Testis (tissue), 3 donors: ENCODE data around the gene TIAM1. TPM values are rescaled to one million over a fixed set of nuclear protein-coding genes. Genes with fewer than 3 reads are reported as not detected.

Experiments
- DNase-seq: peaks from one replicate; pipeline ENCODE4 v3.0.0-alpha.2; 2019
- H3K27ac ChIP-seq, 2 donors: fragments of 200-600 bp; sonication (generic); one replicate each; pipeline ENCODE4 v1.5.1; 2019
- H3K27me3 ChIP-seq: fragments of 200-600 bp; sonication (generic); one replicate; pipeline ENCODE4 v1.5.1; 2019
- H3K36me3 ChIP-seq: fragments of 200-600 bp; sonication (generic); one replicate; pipeline ENCODE4 v1.5.1; 2017; ENCODE audit warnings: low read depth; ENCODE audit errors: missing control alignments
- H3K4me1 ChIP-seq: fragments of 200-600 bp; sonication (generic); one replicate; pipeline ENCODE4 v1.5.1; 2019
- H3K4me3 ChIP-seq, 2 donors: fragments of 200-600 bp; sonication (generic); one replicate each; pipeline ENCODE4 v1.5.1; 2017 to 2019
- H3K9me3 ChIP-seq: fragments of 200-600 bp; sonication (generic); one replicate; pipeline ENCODE4 v1.5.1; 2017
- CTCF ChIP-seq, 3 experiments: fragments of 450-650 bp in 2 of 3; fragments of 200-600 bp in 1 of 3; sonication (generic) in 1 of 3; IDR thresholded peaks; one replicate each; pipeline ENCODE4 v1.5.1; 2016 to 2019; ENCODE audit warnings: antibody characterized with exemption in 3 of 3, mild to moderate bottlenecking in 2 of 3, moderate library complexity in 1 of 3
- POLR2A ChIP-seq: fragments of 450-650 bp; IDR thresholded peaks from one replicate; pipeline ENCODE4 v1.6.1; 2017; ENCODE audit warnings: antibody characterized with exemption, mild to moderate bottlenecking, moderate library complexity
- WGBS, 2 donors: methylation state at CpG; one replicate each; pipeline ENCODE4 v1.1.5; 2018; 5-methylcytosine and 5-hydroxymethylcytosine counted together
- intact Hi-C: fragments of 100-400 bp; cut with DNase I; formaldehyde crosslinking; loops from one replicate; pipeline ENCODE4 v1.15.1; 2023; ENCODE audit warnings: low total_unique reads
- polyA plus RNA-seq: library from polyadenylated mRNA; stranded (reverse); fragments of 350-450 nt; fragmentation: Illumina TruSeq; extraction: RNeasy Lipid Tissue Mini Kit (QIAGEN cat#74804); gene quantifications from one replicate; pipeline ENCODE4 v1.2.3, GENCODE V29; 2014; ENCODE audit warnings: low read depth, low replicate concordance; ENCODE audit not compliant: insufficient read depth
- total RNA-seq, 2 donors: library from RNA; depleted of rRNA; stranded (reverse); fragments of >200 nt; gene quantifications; one replicate each; pipeline ENCODE4 v1.2.3, GENCODE V29; 2016

Gene TIAM1
- total and polyA plus RNA-seq, 3 donors from 2014 or later = 21.3 to 51.6 (median 34.6) TPM

GRCh38 chr21:31137960-31138359, 206.1 kb downstream of the TIAM1 start:
- no peak overlapping the region for H3K4me3 ChIP-seq
- H3K27me3 ChIP-seq = no peaks in the 10 kb centered on the region
- H3K9me3 ChIP-seq = no peaks in the 10 kb centered on the region
- whole genome bisulfite sequencing, 2 donors = 68 to 100% methylated on average over 1 of the region's 1 CpG
- DNase-seq = no peak
- peak overlapping the region; percentile 41 to 55 for H3K27ac ChIP-seq
- H3K4me1 ChIP-seq = peaks cover 12% of the 10 kb centered on the region
- no peaks in the 10 kb centered on the region for H3K36me3 ChIP-seq
- TF ChIP-seq POLR2A (no peak), CTCF (IDR thresholded peaks at IDR 0.05) (no peak)
- intact Hi-C loops = no loop called here

GRCh38 chr21:31136891-31137290, 207.2 kb downstream of the TIAM1 start:
- no peak for DNase-seq
- 77 to 79% methylated on average over 12 of the region's 12 CpGs for WGBS, 2 donors
- TF ChIP-seq CTCF (IDR thresholded peaks at IDR 0.05) (no peak), POLR2A (no peak)
- intact Hi-C loops = no loop called here
- H3K36me3 ChIP-seq = no peaks in the 10 kb centered on the region
- no peak overlapping the region for H3K4me3 ChIP-seq
- no peaks in the 10 kb centered on the region for H3K27me3 ChIP-seq
- peak overlapping the region in 1 of 2 donors; percentile 41 for H3K27ac ChIP-seq
- peaks cover 12% of the 10 kb centered on the region for H3K4me1 ChIP-seq
- no peaks in the 10 kb centered on the region for H3K9me3 ChIP-seq

- H3K9me3 ChIP-seq = no peaks in the 10 kb centered on the region
- H3K4me1 ChIP-seq = peaks cover 8% of the 10 kb centered on the region
- H3K27me3 ChIP-seq = no peaks in the 10 kb centered on the region
- TF ChIP-seq CTCF (IDR thresholded peaks at IDR 0.05) (no peak), POLR2A (no peak)
- intact Hi-C loops = no loop called here
- no peak for DNase-seq
- 79 to 88% methylated on average over 12 of the region's 12 CpGs for WGBS, 2 donors
- no peaks in the 10 kb centered on the region for H3K36me3 ChIP-seq
- no peak overlapping the region for H3K27ac ChIP-seq
- no peak overlapping the region for H3K4me3 ChIP-seq
Measured at GRCh38 chr21:31135531-31136184, 208.4 kb downstream of the TIAM1 start.

- Histone ChIP-seq H3K27me3 (no peaks in the 10 kb centered on the region), H3K9me3 (no peaks in the 10 kb centered on the region), H3K36me3 (no peaks in the 10 kb centered on the region), H3K4me1 (peaks cover 8% of the 10 kb centered on the region), H3K4me3 (no peak overlapping the region), H3K27ac (no peak overlapping the region)
- 77 to 94% methylated on average over 5 to 7 of the region's 7 CpGs for WGBS, 2 donors
- intact Hi-C loops = no loop called here
- no peak for DNase-seq
- TF ChIP-seq POLR2A (no peak), CTCF (IDR thresholded peaks at IDR 0.05) (no peak)
Measured at GRCh38 chr21:31133243-31133830, 210.7 kb downstream of the TIAM1 start.
